WTC11 (cell line): Measurements from ENCODE around the gene NEO1.

Experiments used
- CTCF ChIP-seq: fragments of 200-600 bp; IDR thresholded peaks from 2 replicates; pipeline ENCODE4 v1.8.0; 2022; ENCODE audit warnings: antibody characterized with exemption
- ESRRA ChIP-seq: sonication (generic); formaldehyde crosslinking; IDR thresholded peaks from 2 replicates; pipeline ENCODE4 v1.8.1; 2022; ENCODE audit warnings: mild to moderate bottlenecking, missing genetic modification reagents, borderline replicate concordance
- FOXJ3 ChIP-seq: sonication (generic); formaldehyde crosslinking; IDR thresholded peaks from 2 replicates; pipeline ENCODE4 v1.9.0; 2021; ENCODE audit warnings: missing genetic modification reagents, mild to moderate bottlenecking, borderline replicate concordance
- NFE2L1 ChIP-seq: sonication (generic); formaldehyde crosslinking; IDR thresholded peaks from 2 replicates; pipeline ENCODE4 v1.8.1; 2023; ENCODE audit warnings: missing genetic modification reagents
- SP1 ChIP-seq: sonication (generic); formaldehyde crosslinking; conservative IDR thresholded peaks from 2 replicates; pipeline ENCODE4 v1.8.1; 2022; ENCODE audit warnings: missing genetic modification reagents
- USF2 ChIP-seq: sonication (generic); formaldehyde crosslinking; IDR thresholded peaks from 2 replicates; pipeline ENCODE4 v1.8.1; 2023; ENCODE audit warnings: mild to moderate bottlenecking, missing genetic modification reagents, moderate library complexity

- TF ChIP-seq CTCF (no peak), USF2 (CRISPR knock-in tag) (no peak), ESRRA (CRISPR knock-in tag) (no peak), NFE2L1 (no peak), SP1 (CRISPR knock-in tag) (no peak), FOXJ3 (CRISPR knock-in tag) (no peak)
These were observed 268.4 kb downstream of the NEO1 start for GRCh38 chr15:73320619-73321180.
